LHCN-M2 (cell line): ENCODE measurements around the gene EEF1AKMT1. TPM values are rescaled to one million over a fixed set of nuclear protein-coding genes. Genes with fewer than 3 reads are reported as not detected.

Experiments used
- DNase-seq: peaks from one replicate; pipeline ENCODE4 v3.0.0-alpha.2; 2012; ENCODE audit warnings: low read depth
- total RNA-seq: library from RNA; depleted of rRNA; stranded (reverse); fragments of >200 nt; gene quantifications from 2 replicates; pipeline ENCODE4 v1.2.3, GENCODE V29; 2014

Gene EEF1AKMT1
- total RNA-seq, 1 experiment from 2014 or later, result 26.1 TPM

- DNase-seq, result no peak
Measured at GRCh38 chr13:20719783-20720182, 54.0 kb downstream of the EEF1AKMT1 start.

- no peak for DNase-seq
Measured at GRCh38 chr13:20718958-20719566, 54.7 kb downstream of the EEF1AKMT1 start.

GRCh38 chr13:20717581-20718542 is 55.9 kb downstream of the EEF1AKMT1 start:
- no peak for DNase-seq

GRCh38 chr13:20716951-20717350 is 56.8 kb downstream of the EEF1AKMT1 start:
- DNase-seq, result no peak

- DNase-seq, result no peak
Measured at GRCh38 chr13:20715330-20715712, 58.4 kb downstream of the EEF1AKMT1 start.

GRCh38 chr13:20714563-20715329 is 59.0 kb downstream of the EEF1AKMT1 start:
- peak; percentile 89 for DNase-seq

- DNase-seq, result peak; percentile 68
Measured at GRCh38 chr13:20714161-20714560, 59.6 kb downstream of the EEF1AKMT1 start.

GRCh38 chr13:20713751-20714150 is 60.0 kb downstream of the EEF1AKMT1 start:
- DNase-seq, result peak; percentile 78

GRCh38 chr13:20713014-20713376 is 60.8 kb downstream of the EEF1AKMT1 start:
- DNase-seq, result peak; percentile 22

- DNase-seq, result peak; percentile 39
Measured at GRCh38 chr13:20711301-20712044, 62.3 kb downstream of the EEF1AKMT1 start.

GRCh38 chr13:20709782-20710181 is 64.0 kb downstream of the EEF1AKMT1 start:
- no peak for DNase-seq

- DNase-seq, result no peak
Measured at GRCh38 chr13:20709369-20709768, 64.4 kb downstream of the EEF1AKMT1 start.

GRCh38 chr13:20708216-20708615 is 65.5 kb downstream of the EEF1AKMT1 start:
- DNase-seq, result no peak

- DNase-seq, result no peak
Measured at GRCh38 chr13:20706661-20707060, 67.1 kb downstream of the EEF1AKMT1 start.

- no peak for DNase-seq
Measured at GRCh38 chr13:20704459-20705069, 69.2 kb downstream of the EEF1AKMT1 start.

- DNase-seq, result peak; percentile 72
Measured at GRCh38 chr13:20703780-20704458, 69.8 kb downstream of the EEF1AKMT1 start.

- DNase-seq, result no peak
Measured at GRCh38 chr13:20702915-20703779, 70.6 kb downstream of the EEF1AKMT1 start, which contains the start of gene IL17D. TSS of gene IL17D (plus strand) at chr13:20703699. CDS start at chr13:20704002, 303 bp downstream.

GRCh38 chr13:20702530-20702914 is 71.2 kb downstream of the EEF1AKMT1 start:
- no peak for DNase-seq

GRCh38 chr13:20701461-20701860 is 72.3 kb downstream of the EEF1AKMT1 start:
- no peak for DNase-seq
